AG04449 (cell line): ENCODE measurements around the gene OAS2.

Experiments
- CTCF ChIA-PET: fragments of 350-600 bp; formaldehyde crosslinking; extraction: SDS; loops from one replicate; lab custom pipeline; 2021; ENCODE audit warnings: antibody characterized with exemption; lab: Yijun Ruan, JAX
- POLR2A ChIA-PET: fragments of 400-600, 350-600 bp; formaldehyde crosslinking; extraction: SDS; loops from one replicate; lab custom pipeline; 2020; ENCODE audit warnings: antibody characterized with exemption, inconsistent platforms; lab: Yijun Ruan, JAX
- DNase-seq: peaks from one replicate; pipeline ENCODE4 v3.0.0-alpha.2; 2010; ENCODE audit warnings: low read depth, low spot score
- H3K4me3 ChIP-seq: 2 replicates; pipeline ENCODE4 v1.5.1; 2011; ENCODE audit warnings: low read depth, mild to moderate bottlenecking, control low read depth, low read length
- TF ChIP-seq, protein P1 (sequence below): IDR thresholded peaks from one replicate; pipeline ENCODE4 v1.5.1; 2011; ENCODE audit warnings: mild to moderate bottlenecking, moderate library complexity, low read length, control low read depth, inconsistent platforms; ENCODE audit not compliant: insufficient read depth; ENCODE audit errors: missing control alignments

OAS2 gene

DNA sequence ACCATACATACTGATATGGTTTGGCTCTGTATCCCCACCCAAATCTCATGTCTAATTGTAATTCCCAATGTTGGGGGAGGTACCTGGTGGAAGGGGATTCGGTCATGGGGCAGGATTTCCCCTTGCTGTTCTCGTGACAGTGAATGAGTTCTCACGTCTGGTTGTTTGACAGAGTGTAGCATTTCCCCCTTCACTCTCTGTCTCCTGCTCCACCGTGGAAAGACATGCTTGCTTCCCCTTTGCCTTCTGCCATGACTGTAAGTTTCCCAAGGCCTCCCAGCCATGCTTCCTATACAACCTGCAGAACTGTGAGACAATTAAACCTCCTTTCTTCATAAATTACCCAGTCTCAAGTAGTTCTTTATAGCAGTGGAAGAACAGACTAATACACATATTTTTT lies 49.4 kb downstream of the OAS2 start:
- no peak overlapping the region for H3K4me3 ChIP-seq
- CTCF ChIA-PET: no interaction called here
- POLR2A ChIA-PET: no interaction called here
- DNase-seq: no peak
- TF ChIP-seq, protein P1, sequence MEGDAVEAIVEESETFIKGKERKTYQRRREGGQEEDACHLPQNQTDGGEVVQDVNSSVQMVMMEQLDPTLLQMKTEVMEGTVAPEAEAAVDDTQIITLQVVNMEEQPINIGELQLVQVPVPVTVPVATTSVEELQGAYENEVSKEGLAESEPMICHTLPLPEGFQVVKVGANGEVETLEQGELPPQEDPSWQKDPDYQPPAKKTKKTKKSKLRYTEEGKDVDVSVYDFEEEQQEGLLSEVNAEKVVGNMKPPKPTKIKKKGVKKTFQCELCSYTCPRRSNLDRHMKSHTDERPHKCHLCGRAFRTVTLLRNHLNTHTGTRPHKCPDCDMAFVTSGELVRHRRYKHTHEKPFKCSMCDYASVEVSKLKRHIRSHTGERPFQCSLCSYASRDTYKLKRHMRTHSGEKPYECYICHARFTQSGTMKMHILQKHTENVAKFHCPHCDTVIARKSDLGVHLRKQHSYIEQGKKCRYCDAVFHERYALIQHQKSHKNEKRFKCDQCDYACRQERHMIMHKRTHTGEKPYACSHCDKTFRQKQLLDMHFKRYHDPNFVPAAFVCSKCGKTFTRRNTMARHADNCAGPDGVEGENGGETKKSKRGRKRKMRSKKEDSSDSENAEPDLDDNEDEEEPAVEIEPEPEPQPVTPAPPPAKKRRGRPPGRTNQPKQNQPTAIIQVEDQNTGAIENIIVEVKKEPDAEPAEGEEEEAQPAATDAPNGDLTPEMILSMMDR: no peak

DNA sequence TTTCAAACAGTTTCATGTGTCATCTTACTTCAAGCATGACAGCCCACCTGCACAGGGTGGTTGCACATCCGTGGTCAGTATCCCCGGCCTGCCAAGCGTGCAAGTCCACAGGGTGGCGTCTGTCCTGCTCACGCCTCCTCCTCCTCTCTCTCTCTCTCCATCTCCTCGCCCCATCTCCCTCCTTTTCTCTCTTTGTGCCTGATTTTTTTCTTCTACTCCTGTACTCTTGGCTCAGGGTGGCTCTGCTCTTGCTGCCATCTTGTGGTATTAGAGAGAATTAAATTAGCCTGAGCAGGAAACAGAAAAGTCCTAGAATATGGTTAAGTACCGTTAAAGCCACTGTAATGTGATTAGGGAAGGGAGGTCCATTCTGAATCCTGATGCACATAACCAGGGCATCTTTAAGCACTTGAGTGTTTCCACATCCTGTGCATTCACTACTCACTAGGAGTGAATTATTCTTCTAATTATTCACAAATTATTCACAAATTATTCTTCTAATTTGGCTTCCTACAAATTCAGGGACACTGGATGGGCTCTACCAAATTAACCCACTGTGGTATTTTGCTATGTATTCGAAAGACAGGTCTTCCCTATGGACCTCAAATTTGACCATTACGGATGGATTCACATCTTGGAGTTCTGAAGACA lies 52.7 kb downstream of the OAS2 start:
- POLR2A ChIA-PET: no interaction called here
- CTCF ChIA-PET: interaction anchor here (1.0 to 7.5 kb wide), 10 partner anchors 10 to 131 kb away, joined by 3 to 54 read pairs (median 5); partner anchors contain the start of gene OAS2
- no peak overlapping the region for H3K4me3 ChIP-seq
- peak; percentile 9 for DNase-seq
- TF ChIP-seq, protein P1: peak; percentile 61

DNA sequence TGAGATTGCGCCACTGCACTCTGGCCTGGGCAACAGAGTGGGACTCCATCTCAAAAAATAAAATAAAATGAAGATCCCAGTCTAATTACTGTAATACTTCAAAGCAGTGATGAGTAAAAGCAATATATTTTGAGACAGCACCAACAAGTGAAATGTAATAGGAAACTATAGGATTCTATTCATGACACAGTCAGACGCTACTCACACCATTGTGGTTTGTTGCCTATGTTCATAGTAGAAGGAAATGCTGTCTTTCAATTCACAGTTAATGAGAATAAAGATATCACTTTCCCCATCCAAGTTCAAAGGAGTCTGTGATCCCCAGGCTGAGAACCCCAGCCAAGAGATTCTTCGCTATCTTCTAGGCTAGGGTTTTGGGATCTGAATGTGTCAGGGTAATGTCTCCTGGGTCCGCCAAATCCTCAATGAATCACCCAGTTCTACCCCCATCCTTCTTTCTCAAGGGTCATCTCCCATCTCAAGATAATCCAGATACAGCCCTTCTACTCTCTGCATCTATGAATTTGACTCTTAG lies 61.7 kb downstream of the OAS2 start:
- H3K4me3 ChIP-seq: no peak overlapping the region
- TF ChIP-seq, protein P1: no peak
- DNase-seq: no peak
- CTCF ChIA-PET: interaction anchor here (1.2 to 1.4 kb wide), 2 partner anchors 8 to 47 kb away, joined by 3 to 4 read pairs; no protein-coding TSS in a partner anchor
- POLR2A ChIA-PET: no interaction called here

DNA sequence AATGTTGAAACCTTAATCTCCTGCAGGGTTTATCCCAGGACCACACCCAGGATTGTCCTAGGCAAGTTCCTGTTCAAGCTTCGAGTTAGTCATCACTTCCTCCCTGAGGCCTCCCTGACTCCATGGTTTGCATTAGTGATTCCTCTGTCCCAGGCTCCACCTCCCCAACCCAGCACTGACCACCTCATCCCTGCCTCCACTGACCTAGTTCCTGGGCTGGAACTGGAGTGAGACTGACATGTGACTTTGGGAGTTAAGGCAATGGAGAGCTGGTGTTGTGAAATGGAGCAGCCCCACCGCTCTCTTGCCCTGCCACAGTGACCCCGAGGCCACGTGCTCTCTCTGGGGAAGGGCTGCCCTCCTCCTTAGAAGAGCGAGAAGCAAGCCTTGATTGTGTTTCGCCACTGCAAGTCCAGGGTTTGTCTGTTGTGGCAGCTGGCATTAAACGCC lies 62.4 kb downstream of the OAS2 start:
- ChIA-PET CTCF (interaction anchor here (0.7 to 1.2 kb wide), 2 partner anchors 48 to 134 kb away, joined by 3 read pairs; no protein-coding TSS in a partner anchor), POLR2A (no interaction called here)
- no peak for DNase-seq
- no peak overlapping the region for H3K4me3 ChIP-seq
- TF ChIP-seq, protein P1: no peak

DNA sequence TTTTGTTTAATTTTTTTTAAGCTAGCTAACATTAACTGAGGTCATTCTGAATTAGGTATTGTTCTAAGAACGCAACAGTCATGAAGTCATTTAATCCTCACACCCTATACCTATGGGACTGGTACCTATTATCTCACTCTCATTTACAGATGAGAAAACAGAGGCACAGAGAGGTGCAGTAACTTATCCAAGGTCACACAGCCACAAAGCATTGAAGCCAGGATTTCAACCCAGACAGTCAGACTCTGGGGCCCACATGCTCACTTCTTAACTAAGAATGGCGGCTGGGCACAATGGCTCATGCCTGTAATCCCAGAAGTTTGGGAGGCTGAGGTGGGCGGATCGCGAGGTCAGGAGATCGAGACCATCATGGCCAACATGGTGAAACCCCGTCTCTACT lies 63.2 kb downstream of the OAS2 start:
- ChIA-PET POLR2A (no interaction called here), CTCF (interaction anchor here (0.7 kb wide), 1 partner anchor 134 kb away, joined by 3 read pairs; no protein-coding TSS in a partner anchor)
- TF ChIP-seq, protein P1: no peak
- no peak overlapping the region for H3K4me3 ChIP-seq
- DNase-seq: no peak

DNA sequence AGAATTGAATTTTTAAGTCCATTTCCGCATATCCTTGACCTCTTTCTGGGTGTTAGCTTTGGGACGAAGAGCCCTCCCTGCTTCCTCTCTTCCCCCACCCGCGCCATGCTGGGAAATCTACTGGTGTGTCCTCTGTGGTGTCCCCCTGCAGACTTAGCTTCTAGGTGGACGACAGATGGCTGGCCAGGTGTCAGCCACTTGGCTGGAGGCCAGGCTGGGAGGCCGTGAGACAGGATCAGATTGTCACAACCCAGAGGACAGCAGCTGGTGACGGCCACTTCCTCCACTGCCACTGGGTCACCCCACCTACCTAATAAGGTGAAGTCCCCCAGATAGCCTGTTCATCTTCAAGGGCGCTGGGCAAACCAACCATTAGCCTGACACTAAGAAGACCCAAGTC lies 64.9 kb downstream of the OAS2 start:
- ChIA-PET CTCF (interaction anchor here (1.1 kb wide), 1 partner anchor 110 kb away, joined by 5 read pairs; no protein-coding TSS in a partner anchor), POLR2A (no interaction called here)
- TF ChIP-seq, protein P1: no peak
- no peak overlapping the region for H3K4me3 ChIP-seq
- DNase-seq: no peak
